ENCODE data around the gene L1CAM. TPM values are rescaled to one million over a fixed set of nuclear protein-coding genes. Genes with fewer than 3 reads are reported as not detected.

Gene L1CAM
- polyA plus RNA-seq, 2 of the 4 experiments (the other 2 are of a cell fraction): 1.9 to 14.2 TPM

GRCh38 chrX:153888344-153888743 is 2.4 kb upstream of the L1CAM start:
- TF ChIP-seq HMGXB4 (CRISPR knock-in tag; IDR thresholded peaks at IDR 0.05; ENCODE audit: borderline replicate concordance): no peak
- no peak for TF ChIP-seq TFCP2L1 (CRISPR knock-in tag; IDR thresholded peaks at IDR 0.05)
- no peak for TF ChIP-seq ZNF302 (CRISPR knock-in tag; IDR thresholded peaks at IDR 0.05)
- TF ChIP-seq CHD2 (IDR thresholded peaks at IDR 0.05; ENCODE audit: low read length, partially characterized antibody): no peak
- no peak for TF ChIP-seq HOXB13 (CRISPR knock-in tag; IDR thresholded peaks at IDR 0.05; ENCODE audit: low read depth)
- no peak for TF ChIP-seq PHF8 (IDR thresholded peaks at IDR 0.05; ENCODE audit: borderline replicate concordance, low read depth)
- no peak for TF ChIP-seq NR3C1 (IDR thresholded peaks at IDR 0.05)
- no peak for TF ChIP-seq FOXS1 (CRISPR knock-in tag; IDR thresholded peaks at IDR 0.05)
- TF ChIP-seq JUNB (IDR thresholded peaks at IDR 0.05): no peak
- Histone ChIP-seq H3K27ac (no peak overlapping the region), H3K4me3 (no peak overlapping the region), H3K4me1 (peaks cover 21% of the 10 kb centered on the region), H3K4me2 (no peak overlapping the region), H3K9me3 (no peaks in the 10 kb centered on the region)
- CTCF ChIA-PET: interaction anchor here (1.1 to 1.2 kb wide), 2 partner anchors 22 to 23 kb away, joined by 3 read pairs; no protein-coding TSS in a partner anchor
- ATAC-seq: no peak
- POLR2A ChIA-PET: no interaction called here
- 33% methylated on average over 5 of the region's 6 CpGs for WGBS (ENCODE audit: missing lambda C conversion rate)
- no peak for FAIRE-seq
- DNase-seq (ENCODE audit: low read depth in 1 of 2, low spot score in 1 of 2): no peak

- Histone ChIP-seq H3K9me3 (no peaks in the 10 kb centered on the region), H3K4me1 (peaks cover 21% of the 10 kb centered on the region), H3K27ac (no peak overlapping the region), H3K4me3 (no peak overlapping the region), H3K4me2 (no peak overlapping the region)
- DNase-seq (ENCODE audit: low read depth in 1 of 2, low spot score in 1 of 2) (no peak), FAIRE-seq (no peak), ATAC-seq (no peak)
- CTCF ChIA-PET: interaction anchor here (1.1 to 1.5 kb wide), 2 partner anchors 28 to 60 kb away, joined by 3 to 6 read pairs; no protein-coding TSS in a partner anchor
- 76% methylated on average over 8 of the region's 8 CpGs for WGBS (ENCODE audit: missing lambda C conversion rate)
- TF ChIP-seq ZFP36 (IDR thresholded peaks at IDR 0.05; ENCODE audit: borderline replicate concordance, partially characterized antibody) (no peak), SMC3 (IDR thresholded peaks at IDR 0.05) (no peak), CBX2 (IDR thresholded peaks at IDR 0.05; ENCODE audit: borderline replicate concordance, low read depth) (no peak), HOXA7 (CRISPR knock-in tag; IDR thresholded peaks at IDR 0.05) (no peak), EHF (CRISPR knock-in tag; IDR thresholded peaks at IDR 0.05) (no peak), TFCP2L1 (CRISPR knock-in tag; IDR thresholded peaks at IDR 0.05) (no peak), CHD4 (IDR thresholded peaks at IDR 0.05; ENCODE audit: borderline replicate concordance) (no peak), USF2 (IDR thresholded peaks at IDR 0.05) (no peak), RFX5 (IDR thresholded peaks at IDR 0.05) (no peak), CTCF (IDR thresholded peaks at IDR 0.05) (no peak), EP300 (IDR thresholded peaks at IDR 0.05) (no peak), CEBPB (IDR thresholded peaks at IDR 0.05) (no peak)
- POLR2A ChIA-PET: no interaction called here
Observed at GRCh38 chrX:153887385-153887784, 1.4 kb upstream of the L1CAM start.

- TF ChIP-seq SREBF2 (IDR thresholded peaks at IDR 0.05): no peak
- TF ChIP-seq EHMT2 (IDR thresholded peaks at IDR 0.05; ENCODE audit: low read depth): no peak
- TF ChIP-seq CHD2 (IDR thresholded peaks at IDR 0.05; ENCODE audit: low read length, partially characterized antibody): no peak
- no peak for TF ChIP-seq ATOH8 (CRISPR knock-in tag; IDR thresholded peaks at IDR 0.05; ENCODE audit: low read depth)
- TF ChIP-seq JUN (IDR thresholded peaks at IDR 0.05): no peak
- TF ChIP-seq RAD21 (conservative IDR thresholded peaks at IDR 0.05 in 1 of 2, IDR thresholded peaks at IDR 0.05 in 1 of 2): no peak
- no peak for TF ChIP-seq POLR2A (IDR thresholded peaks at IDR 0.05; ENCODE audit: low read length)
- TF ChIP-seq HOXA7 (CRISPR knock-in tag; IDR thresholded peaks at IDR 0.05): no peak
- FAIRE-seq (no peak), DNase-seq (ENCODE audit: low read depth in 1 of 2, low spot score in 1 of 2) (no peak), ATAC-seq (no peak)
- POLR2A ChIA-PET: no interaction called here
- 60% methylated on average over 13 of the region's 13 CpGs for WGBS (ENCODE audit: missing lambda C conversion rate)
- H3K4me2 ChIP-seq: no peak overlapping the region
- H3K4me1 ChIP-seq: peaks cover 21% of the 10 kb centered on the region
- H3K4me3 ChIP-seq: no peak overlapping the region
- H3K9me3 ChIP-seq: no peaks in the 10 kb centered on the region
- no peak overlapping the region for H3K27ac ChIP-seq
- CTCF ChIA-PET: interaction anchor here (1.1 to 1.5 kb wide), 3 partner anchors 28 to 60 kb away, joined by 3 to 6 read pairs (median 3); no protein-coding TSS in a partner anchor
Observed at GRCh38 chrX:153886915-153887314, 942 bp upstream of the L1CAM start.
